HepG2 (cell line): ENCODE measurements around the gene RPS19BP1. TPM values are rescaled to one million over a fixed set of nuclear protein-coding genes. Genes with fewer than 3 reads are reported as not detected.

Experiments
- BCL3 ChIP-seq: sonication (generic); formaldehyde crosslinking; IDR thresholded peaks from 2 replicates; pipeline ENCODE4 v1.5.1; 2020; ENCODE audit warnings: mild to moderate bottlenecking, missing genetic modification reagents, moderate library complexity
- KIAA2018 ChIP-seq: sonication (generic); formaldehyde crosslinking; IDR thresholded peaks from 2 replicates; pipeline ENCODE4 v1.5.0; 2020; ENCODE audit warnings: mild to moderate bottlenecking, missing genetic modification reagents, borderline replicate concordance
- RBM22 ChIP-seq: fragments of 200-400 bp; formaldehyde crosslinking; optimal IDR thresholded peaks from 2 replicates; pipeline ENCODE3; 2017; ENCODE audit warnings: mild to moderate bottlenecking, low read length, moderate library complexity
- SMAD9 ChIP-seq: sonication (generic); formaldehyde crosslinking; IDR thresholded peaks from 2 replicates; pipeline ENCODE4 v1.5.1; 2020; ENCODE audit warnings: mild to moderate bottlenecking, missing genetic modification reagents
- SP4 ChIP-seq: sonication (generic); formaldehyde crosslinking; IDR thresholded peaks from 2 replicates; pipeline ENCODE4 v1.8.1; 2023; ENCODE audit warnings: mild to moderate bottlenecking, missing genetic modification reagents
- SRF ChIP-seq: IDR thresholded peaks from 2 replicates; pipeline ENCODE4 v1.6.1; 2011; ENCODE audit warnings: mild to moderate bottlenecking, low read depth, low read length, moderate library complexity
- SSRP1 ChIP-seq: IDR thresholded peaks from 2 replicates; pipeline ENCODE4 v1.6.1; 2016; ENCODE audit warnings: control low read depth
- ZBED4 ChIP-seq: sonication (generic); formaldehyde crosslinking; IDR thresholded peaks from 2 replicates; pipeline ENCODE4 v1.4.0; 2020; ENCODE audit warnings: missing genetic modification reagents, borderline replicate concordance
- ZNF572 ChIP-seq: sonication (generic); formaldehyde crosslinking; IDR thresholded peaks from 2 replicates; pipeline ENCODE4 v1.5.1; 2020; ENCODE audit warnings: mild to moderate bottlenecking, missing genetic modification reagents
- ZNF614 ChIP-seq: IDR thresholded peaks from 2 replicates; pipeline ENCODE4 v1.6.1; 2018; ENCODE audit warnings: missing biosample characterization, missing genetic modification reagents, inconsistent platforms, borderline replicate concordance
- polyA plus RNA-seq, 8 experiments: library from polyadenylated mRNA; depleted of rRNA in 3 of 8; stranded (reverse) in 7 of 8; unstranded in 1 of 8; fragments of >200 nt; fragmentation: Illumina TruSeq in 4 of 8; extraction: Trizol in 4 of 8; gene quantifications; 2 replicates each; pipeline versions ENCODE4 v1.2.1 to v1.2.3, GENCODE V29; 2011 to 2016; ENCODE audit warnings: low read depth in 4 of 8, missing spikeins in 1 of 8, mixed read lengths in 1 of 8; ENCODE audit not compliant: insufficient read depth in 1 of 8
- total RNA-seq, 5 experiments: library from RNA; depleted of rRNA; stranded (reverse); fragments of >200 nt; fragmentation: Illumina TruSeq; extraction: Trizol; gene quantifications; 2 replicates each; pipeline ENCODE4 v1.2.3, GENCODE V29; 2016; ENCODE audit warnings: low read depth in 1 of 5
- TF ChIP-seq, protein P1 (sequence below): sonication (generic); formaldehyde crosslinking; IDR thresholded peaks from 2 replicates; pipeline ENCODE4 v1.5.1; 2020; ENCODE audit warnings: mild to moderate bottlenecking, moderate library complexity, missing genetic modification reagents

RPS19BP1 gene
- total and polyA plus RNA-seq, 2 of the 13 experiments (the other 11 are each of a cell fraction or from before 2014, with no cell fraction given) = 44.3 to 81.3 TPM

DNA sequence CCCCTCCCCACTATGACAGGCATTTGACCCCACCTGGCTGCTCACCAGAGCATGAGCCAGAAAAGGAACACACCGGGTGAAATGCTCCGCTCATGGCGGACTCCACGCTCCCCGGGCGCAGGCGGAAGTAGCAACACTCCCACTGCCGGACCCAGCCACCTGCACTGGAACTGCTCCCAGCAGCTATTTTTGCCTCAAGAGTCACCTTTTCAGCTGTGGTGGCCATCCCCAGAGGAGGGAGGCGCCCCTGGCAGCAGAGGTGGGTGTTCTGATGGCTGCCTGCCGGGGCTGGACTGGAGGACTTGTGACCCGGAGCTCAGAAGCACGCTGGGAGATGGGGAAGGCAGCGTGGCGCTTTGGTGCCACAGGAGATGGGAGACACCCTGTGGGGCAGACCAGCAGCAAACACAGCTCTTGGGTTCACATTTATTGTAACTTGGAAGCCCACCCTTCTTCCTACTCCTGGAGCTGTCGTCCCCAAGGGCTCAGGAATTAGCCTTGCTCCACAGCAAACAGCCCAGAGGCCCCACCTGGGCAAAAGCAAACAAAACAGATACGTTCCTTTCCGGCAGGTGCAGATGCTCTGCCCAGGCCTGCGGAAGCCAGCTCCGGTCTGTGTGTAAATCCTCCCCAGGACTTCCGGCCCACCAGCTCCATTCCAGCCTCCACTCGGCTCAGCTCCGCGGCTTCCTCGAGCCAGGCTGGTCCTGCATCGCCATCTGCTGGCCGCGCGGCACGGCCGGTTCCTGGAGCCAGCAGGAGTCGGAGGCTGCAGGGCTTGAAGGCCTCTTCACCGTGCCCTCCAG is 3.7 kb downstream of the RPS19BP1 start (continued):
- TF ChIP-seq, protein P1, sequence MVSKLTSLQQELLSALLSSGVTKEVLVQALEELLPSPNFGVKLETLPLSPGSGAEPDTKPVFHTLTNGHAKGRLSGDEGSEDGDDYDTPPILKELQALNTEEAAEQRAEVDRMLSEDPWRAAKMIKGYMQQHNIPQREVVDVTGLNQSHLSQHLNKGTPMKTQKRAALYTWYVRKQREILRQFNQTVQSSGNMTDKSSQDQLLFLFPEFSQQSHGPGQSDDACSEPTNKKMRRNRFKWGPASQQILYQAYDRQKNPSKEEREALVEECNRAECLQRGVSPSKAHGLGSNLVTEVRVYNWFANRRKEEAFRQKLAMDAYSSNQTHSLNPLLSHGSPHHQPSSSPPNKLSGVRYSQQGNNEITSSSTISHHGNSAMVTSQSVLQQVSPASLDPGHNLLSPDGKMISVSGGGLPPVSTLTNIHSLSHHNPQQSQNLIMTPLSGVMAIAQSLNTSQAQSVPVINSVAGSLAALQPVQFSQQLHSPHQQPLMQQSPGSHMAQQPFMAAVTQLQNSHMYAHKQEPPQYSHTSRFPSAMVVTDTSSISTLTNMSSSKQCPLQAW (CRISPR knock-in tag) = peak; percentile 93
- TF ChIP-seq KIAA2018 = no peak
- peak; percentile 94 for TF ChIP-seq ZNF572 (CRISPR knock-in tag)
- no peak for TF ChIP-seq SRF
- TF ChIP-seq SP4 (CRISPR knock-in tag) = peak; percentile 87
- no peak for TF ChIP-seq SMAD9 (CRISPR knock-in tag)
- TF ChIP-seq ZNF614 = peak; percentile 89; the same call in 1 of the 2 replicates
- peak; percentile 93 for TF ChIP-seq RBM22
- TF ChIP-seq ZBED4 = no peak; the same call in 1 of the 2 replicates
- peak; percentile 74; the same call in 1 of the 2 replicates for TF ChIP-seq SSRP1 (CRISPR knock-in tag)
- TF ChIP-seq BCL3 (CRISPR knock-in tag) = peak; percentile 74
